Panc1 (cell line): ENCODE results near the gene MAP2K3.
"Not testable (repeated sequence)": the region's sequence is repeated elsewhere in the genome, so short reads cannot be mapped to it uniquely, and the experiment has no call there.

Experiments used
- CTCF ChIP-seq: fragments of 450-650 bp; IDR thresholded peaks from 2 replicates; pipeline ENCODE4 v1.5.1; 2017; ENCODE audit warnings: mild to moderate bottlenecking
- POLR2AphosphoS5 ChIP-seq: IDR thresholded peaks from 2 replicates; pipeline ENCODE4 v1.6.1; 2012; ENCODE audit warnings: mild to moderate bottlenecking, low read depth, low read length, moderate library complexity

- TF ChIP-seq CTCF, POLR2AphosphoS5: not testable (repeated sequence)
Measured at GRCh38 chr17:21337981-21338625, 53.6 kb downstream of the MAP2K3 start.
